Nephron (organoid): ENCODE results near the gene HBD.
"Not testable (repeated sequence)": the region's sequence is repeated elsewhere in the genome, so short reads cannot be mapped to it uniquely, and the experiment has no call there.

Source experiments
- H3K27ac Mint-ChIP-seq, 3 experiments: 2 replicates each; pipeline ENCODE4 v1.8.0; 2020; ENCODE audit warnings: mixed read lengths in 3 of 3, mild to moderate bottlenecking in 2 of 3, moderate library complexity in 1 of 3
- H3K27me3 Mint-ChIP-seq: 2 replicates; pipeline ENCODE4 v1.8.0; 2021; ENCODE audit warnings: low read depth, mild to moderate bottlenecking, moderate library complexity, mixed read lengths
- H3K36me3 Mint-ChIP-seq: 2 replicates; pipeline ENCODE4 v1.8.0; 2020; ENCODE audit warnings: low read depth, mixed read lengths
- H3K4me1 Mint-ChIP-seq: 2 replicates; pipeline ENCODE4 v1.8.0; 2020; ENCODE audit warnings: mixed read lengths
- H3K4me3 Mint-ChIP-seq, 3 experiments: 2 replicates each; pipeline ENCODE4 v1.8.0; 2020; ENCODE audit warnings: mild to moderate bottlenecking in 3 of 3, mixed read lengths in 3 of 3, moderate library complexity in 2 of 3
- H3K9me3 Mint-ChIP-seq: 2 replicates; pipeline ENCODE4 v1.8.0; 2020; ENCODE audit warnings: mixed read lengths
- CTCF ChIP-seq, 3 experiments: fragments of 200-600 bp; sonication (generic); IDR thresholded peaks; one replicate each; pipeline ENCODE4 v1.5.0; 2021; ENCODE audit warnings: antibody characterized with exemption in 3 of 3; ENCODE audit not compliant: unreplicated experiment in 3 of 3

The HBD gene

GRCh38 chr11:5258543-5259262 lies 24.4 kb upstream of the HBD start:
- H3K27ac Mint-ChIP-seq: no peak overlapping the region
- H3K4me3 Mint-ChIP-seq: no peak overlapping the region
- no peaks in the 10 kb centered on the region for H3K4me1 Mint-ChIP-seq
- peaks cover 24% of the 10 kb centered on the region for H3K9me3 Mint-ChIP-seq
- H3K36me3 Mint-ChIP-seq: no peaks in the 10 kb centered on the region
- H3K27me3 Mint-ChIP-seq: no peaks in the 10 kb centered on the region
- no peak for TF ChIP-seq CTCF (IDR thresholded peaks at IDR 0.05; ENCODE audit: unreplicated experiment in 3 of 3)

GRCh38 chr11:5257296-5257695 lies 23.0 kb upstream of the HBD start:
- H3K4me1 Mint-ChIP-seq: no peaks in the 10 kb centered on the region
- H3K27ac Mint-ChIP-seq: no peak overlapping the region
- no peaks in the 10 kb centered on the region for H3K27me3 Mint-ChIP-seq
- H3K9me3 Mint-ChIP-seq: peaks cover 24% of the 10 kb centered on the region
- H3K36me3 Mint-ChIP-seq: no peaks in the 10 kb centered on the region
- no peak overlapping the region for H3K4me3 Mint-ChIP-seq
- no peak for TF ChIP-seq CTCF (IDR thresholded peaks at IDR 0.05; ENCODE audit: unreplicated experiment in 3 of 3)

- not testable (repeated sequence) for H3K27ac Mint-ChIP-seq, H3K4me1 Mint-ChIP-seq, H3K9me3 Mint-ChIP-seq, H3K27me3 Mint-ChIP-seq, H3K36me3 Mint-ChIP-seq, H3K4me3 Mint-ChIP-seq
These were observed 20.5 kb upstream of the HBD start, which contains the start of gene HBG2 for GRCh38 chr11:5254646-5255413. Gene HBG2 (minus strand): TSS chr11:5254781. CDS start chr11:5254728, 53 bp downstream.

GRCh38 chr11:5254023-5254422 lies 19.7 kb upstream of the HBD start:
- not testable (repeated sequence) for H3K9me3 Mint-ChIP-seq, H3K27me3 Mint-ChIP-seq, H3K27ac Mint-ChIP-seq, H3K36me3 Mint-ChIP-seq, H3K4me1 Mint-ChIP-seq, H3K4me3 Mint-ChIP-seq

GRCh38 chr11:5253440-5253839 lies 19.2 kb upstream of the HBD start:
- not testable (repeated sequence) for H3K4me3 Mint-ChIP-seq, H3K27me3 Mint-ChIP-seq, H3K27ac Mint-ChIP-seq, H3K36me3 Mint-ChIP-seq, H3K9me3 Mint-ChIP-seq, H3K4me1 Mint-ChIP-seq

- TF ChIP-seq CTCF (IDR thresholded peaks at IDR 0.05; ENCODE audit: unreplicated experiment in 3 of 3): no peak
- Mint-ChIP-seq H3K27me3 (no peaks in the 10 kb centered on the region), H3K4me1 (no peaks in the 10 kb centered on the region), H3K27ac (peak overlapping the region in 1 of 3 experiments; percentile 40), H3K9me3 (no peaks in the 10 kb centered on the region), H3K36me3 (no peaks in the 10 kb centered on the region), H3K4me3 (no peak overlapping the region)
These were observed 18.6 kb upstream of the HBD start for GRCh38 chr11:5252919-5253265.

- Mint-ChIP-seq H3K9me3 (no peaks in the 10 kb centered on the region), H3K36me3 (no peaks in the 10 kb centered on the region), H3K4me1 (no peaks in the 10 kb centered on the region), H3K27me3 (no peaks in the 10 kb centered on the region), H3K4me3 (no peak overlapping the region), H3K27ac (peak overlapping the region in 1 of 3 experiments; percentile 40)
- no peak for TF ChIP-seq CTCF (IDR thresholded peaks at IDR 0.05; ENCODE audit: unreplicated experiment in 3 of 3)
These were observed 18.1 kb upstream of the HBD start for GRCh38 chr11:5252192-5252918.
